ENCODE data around the gene NAV3. TPM values are rescaled to one million over a fixed set of nuclear protein-coding genes. Genes with fewer than 3 reads are reported as not detected.
"Not testable (repeated sequence)": the region's sequence is repeated elsewhere in the genome, so short reads cannot be mapped to it uniquely, and the experiment has no call there.

NAV3 gene
- total RNA-seq, 2 donors from 2014 or later: 9.0 to 12.6 TPM

DNA sequence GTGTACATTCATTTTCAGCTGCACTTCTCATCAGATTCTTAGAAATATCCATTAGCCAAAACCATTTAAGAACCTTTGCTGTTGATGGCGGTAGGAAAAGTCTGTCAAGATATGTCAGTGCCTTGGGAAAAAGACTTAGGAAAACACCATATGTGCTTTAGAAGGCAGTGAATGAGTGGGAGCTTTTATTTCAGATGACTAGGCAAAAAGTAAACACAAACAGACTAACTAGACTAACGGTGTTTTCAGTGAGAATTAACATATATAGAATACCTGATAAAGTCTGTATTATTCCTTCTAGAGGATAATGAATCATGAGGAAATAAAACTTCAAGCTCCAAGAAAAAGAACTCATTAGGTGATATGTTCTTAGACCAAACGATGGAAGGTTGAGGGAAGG, 418.9 kb downstream of the NAV3 start:
- no peaks in the 10 kb centered on the region for H3K9me3 ChIP-seq

DNA sequence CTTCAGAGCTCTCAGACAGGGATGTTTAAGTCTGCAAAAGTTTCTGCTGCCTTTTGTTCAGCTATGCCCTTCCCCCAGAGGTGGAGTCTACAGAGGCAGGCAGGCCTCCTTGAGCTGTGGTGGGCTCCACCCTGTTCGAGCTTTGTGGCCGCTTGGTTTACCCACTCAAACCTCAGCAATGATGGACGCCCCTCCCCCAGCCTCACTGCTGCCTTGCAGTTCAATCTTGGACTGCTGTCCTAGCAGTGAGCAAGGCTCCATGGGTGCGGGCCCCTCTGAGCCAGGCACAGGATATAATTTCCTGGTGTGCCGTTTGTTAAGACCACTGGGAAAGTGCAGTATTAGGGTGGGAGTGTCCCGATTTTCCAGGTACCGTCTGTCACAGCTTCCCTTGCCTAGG, 427.0 kb downstream of the NAV3 start:
- H3K27me3 ChIP-seq (replicated peaks; ENCODE audit: insufficient read depth); H3K9me3 ChIP-seq; intact Hi-C loops (cut with DNase I); DNase-seq (ENCODE audit: low spot score); H3K27ac ChIP-seq; H3K4me3 ChIP-seq; H3K36me3 ChIP-seq; H3K4me1 ChIP-seq (replicated peaks): not testable (repeated sequence)
- 95% methylated on average over 7 of the region's 7 CpGs for WGBS

More for the DNA sequence above, 418.9 kb downstream of the NAV3 start:
- Histone ChIP-seq H3K4me1 (replicated peaks) (no peaks in the 10 kb centered on the region), H3K36me3 (no peaks in the 10 kb centered on the region), H3K27ac (no peak overlapping the region), H3K4me3 (no peak overlapping the region), H3K27me3 (replicated peaks; ENCODE audit: insufficient read depth) (no peaks in the 10 kb centered on the region)
- intact Hi-C loops (cut with DNase I): no loop called here
- DNase-seq (ENCODE audit: low spot score): no peak
- TF ChIP-seq POLR2A (IDR thresholded peaks at IDR 0.05) (no peak), POLR2AphosphoS5 (IDR thresholded peaks at IDR 0.05) (no peak)
- TF ChIP-seq, protein P1, sequence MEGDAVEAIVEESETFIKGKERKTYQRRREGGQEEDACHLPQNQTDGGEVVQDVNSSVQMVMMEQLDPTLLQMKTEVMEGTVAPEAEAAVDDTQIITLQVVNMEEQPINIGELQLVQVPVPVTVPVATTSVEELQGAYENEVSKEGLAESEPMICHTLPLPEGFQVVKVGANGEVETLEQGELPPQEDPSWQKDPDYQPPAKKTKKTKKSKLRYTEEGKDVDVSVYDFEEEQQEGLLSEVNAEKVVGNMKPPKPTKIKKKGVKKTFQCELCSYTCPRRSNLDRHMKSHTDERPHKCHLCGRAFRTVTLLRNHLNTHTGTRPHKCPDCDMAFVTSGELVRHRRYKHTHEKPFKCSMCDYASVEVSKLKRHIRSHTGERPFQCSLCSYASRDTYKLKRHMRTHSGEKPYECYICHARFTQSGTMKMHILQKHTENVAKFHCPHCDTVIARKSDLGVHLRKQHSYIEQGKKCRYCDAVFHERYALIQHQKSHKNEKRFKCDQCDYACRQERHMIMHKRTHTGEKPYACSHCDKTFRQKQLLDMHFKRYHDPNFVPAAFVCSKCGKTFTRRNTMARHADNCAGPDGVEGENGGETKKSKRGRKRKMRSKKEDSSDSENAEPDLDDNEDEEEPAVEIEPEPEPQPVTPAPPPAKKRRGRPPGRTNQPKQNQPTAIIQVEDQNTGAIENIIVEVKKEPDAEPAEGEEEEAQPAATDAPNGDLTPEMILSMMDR (IDR thresholded peaks at IDR 0.05): no peak
- WGBS: 69% methylated on average over 3 of the region's 3 CpGs

DNA sequence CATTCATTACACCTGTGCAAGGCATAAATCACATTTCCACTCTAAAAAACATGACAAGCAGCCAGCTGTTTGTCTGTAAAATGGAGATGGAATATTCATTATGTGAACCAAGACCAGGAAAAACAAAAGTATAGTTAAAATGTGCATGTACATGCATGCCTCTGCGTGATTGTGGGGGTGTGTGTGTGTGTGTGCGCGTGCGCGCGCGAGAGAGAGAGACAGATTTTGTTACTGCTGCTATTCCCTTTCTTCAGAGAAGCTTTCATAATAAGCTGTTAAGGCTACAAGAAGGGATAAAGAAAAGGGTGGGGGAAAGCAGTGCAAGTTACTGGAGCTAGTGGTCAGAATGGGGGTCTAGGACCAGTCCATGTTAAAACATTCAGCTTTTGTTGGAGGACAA, 430.3 kb downstream of the NAV3 start:
- TF ChIP-seq POLR2AphosphoS5 (IDR thresholded peaks at IDR 0.05) (no peak), POLR2A (IDR thresholded peaks at IDR 0.05) (no peak)
- TF ChIP-seq, protein P1 (IDR thresholded peaks at IDR 0.05): no peak
- DNase-seq (ENCODE audit: low spot score): no peak
- intact Hi-C loops (cut with DNase I): no loop called here
- no peak overlapping the region for H3K4me3 ChIP-seq
- H3K4me1 ChIP-seq (replicated peaks): no peaks in the 10 kb centered on the region
- 84% methylated on average over 7 of the region's 7 CpGs for WGBS
- no peaks in the 10 kb centered on the region for H3K36me3 ChIP-seq
- no peaks in the 10 kb centered on the region for H3K27me3 ChIP-seq (replicated peaks; ENCODE audit: insufficient read depth)
- no peak overlapping the region for H3K27ac ChIP-seq
- no peaks in the 10 kb centered on the region for H3K9me3 ChIP-seq

DNA sequence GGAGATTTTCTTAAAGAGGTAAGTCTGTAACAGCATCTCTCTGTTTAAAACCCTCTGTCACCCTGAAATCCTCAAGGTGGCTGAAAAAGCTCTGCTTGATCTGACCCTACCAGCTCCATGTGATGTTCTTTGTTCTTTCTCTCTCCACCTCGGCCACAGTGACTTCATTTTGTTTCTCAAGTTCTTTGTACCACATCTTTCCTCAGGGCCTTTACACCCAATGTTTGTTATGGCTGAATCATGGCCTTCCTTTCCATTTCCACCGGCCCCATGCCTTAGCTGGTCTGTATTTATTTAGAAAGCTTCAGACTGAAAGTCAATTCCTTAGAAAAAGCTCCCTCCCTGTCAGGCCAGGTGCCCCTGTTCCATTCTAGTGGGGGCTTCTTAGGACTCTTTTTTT, 431.2 kb downstream of the NAV3 start:
- Histone ChIP-seq H3K4me1 (replicated peaks) (no peaks in the 10 kb centered on the region), H3K27me3 (replicated peaks; ENCODE audit: insufficient read depth) (no peaks in the 10 kb centered on the region), H3K9me3 (no peaks in the 10 kb centered on the region), H3K4me3 (no peak overlapping the region), H3K36me3 (no peaks in the 10 kb centered on the region), H3K27ac (no peak overlapping the region)
- intact Hi-C loops (cut with DNase I): no loop called here
- no peak for TF ChIP-seq POLR2A (IDR thresholded peaks at IDR 0.05)
- TF ChIP-seq POLR2AphosphoS5 (IDR thresholded peaks at IDR 0.05): no peak
- TF ChIP-seq, protein P1 (IDR thresholded peaks at IDR 0.05): no peak
- DNase-seq (ENCODE audit: low spot score): no peak
- 80% methylated on average over 2 of the region's 2 CpGs for WGBS

All from prostate gland (tissue), 2 donors.